HG03103 (cell line): Measurements from ENCODE around the gene STK10.

ENCODE experiments used
- ATAC-seq: cut with Tn5 transposase; IDR thresholded peaks from one replicate; pipeline ENCODE4 v1.9.1; 2021; ENCODE audit warnings: low read depth; ENCODE audit not compliant: unreplicated experiment

The STK10 gene

DNA sequence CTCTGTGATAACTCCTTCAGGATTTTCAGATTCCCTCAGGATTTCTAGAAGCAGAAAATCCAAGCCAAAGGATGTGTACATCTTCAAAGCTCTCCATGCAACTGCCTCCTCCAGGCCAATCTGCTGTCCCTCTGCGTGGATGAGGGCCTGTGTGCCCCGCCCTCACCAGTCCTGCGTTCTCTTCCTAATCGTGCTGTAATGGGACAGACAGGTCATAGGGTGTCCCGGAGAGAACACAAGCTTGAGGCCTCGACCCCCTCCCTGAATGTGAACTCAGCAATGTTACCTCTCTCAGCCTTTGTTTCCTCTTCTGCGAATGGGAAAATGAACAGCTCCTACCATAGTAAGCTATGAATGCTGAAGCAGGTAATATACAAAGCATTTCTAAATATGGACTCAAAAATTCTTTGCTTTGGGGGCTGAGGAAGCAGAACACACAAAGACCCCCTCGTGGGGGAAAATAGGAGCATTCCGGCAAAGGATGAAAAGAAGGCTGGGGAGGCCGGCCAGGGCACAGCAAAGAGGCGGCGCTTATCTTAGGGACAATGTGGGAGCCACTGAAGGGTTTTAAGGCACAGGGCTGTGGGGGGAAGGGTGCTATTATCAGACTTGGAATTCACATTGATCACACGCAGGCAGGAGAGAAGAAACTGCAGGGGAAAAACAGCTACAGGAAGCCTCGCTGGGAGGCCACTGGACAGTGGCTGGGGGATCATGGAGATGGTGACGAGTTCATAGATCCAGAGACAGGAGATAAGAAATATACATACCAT lies 124.4 kb downstream of the STK10 start:
- no peak for ATAC-seq

DNA sequence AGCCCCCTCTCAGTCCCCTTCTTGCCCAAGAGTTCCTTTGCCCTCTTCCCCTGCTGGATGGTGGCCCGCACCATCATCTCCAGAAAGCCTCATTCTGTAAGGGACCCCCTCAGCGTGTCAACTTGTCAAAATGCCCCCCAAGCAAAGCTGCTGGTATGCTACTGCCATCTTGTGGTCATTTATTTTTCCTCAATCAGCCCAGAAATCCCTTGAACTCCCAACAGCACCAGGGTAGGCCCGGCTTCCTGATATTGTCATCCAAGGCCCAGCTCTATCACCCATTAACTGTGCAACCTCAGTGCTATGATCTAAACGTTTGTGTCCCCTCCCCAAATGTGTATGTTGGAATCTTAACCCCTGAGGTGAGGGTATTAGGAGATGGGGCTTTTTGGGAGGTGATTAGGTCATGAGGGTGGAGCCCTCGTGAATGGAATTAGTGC lies 128.3 kb downstream of the STK10 start:
- no peak for ATAC-seq

DNA sequence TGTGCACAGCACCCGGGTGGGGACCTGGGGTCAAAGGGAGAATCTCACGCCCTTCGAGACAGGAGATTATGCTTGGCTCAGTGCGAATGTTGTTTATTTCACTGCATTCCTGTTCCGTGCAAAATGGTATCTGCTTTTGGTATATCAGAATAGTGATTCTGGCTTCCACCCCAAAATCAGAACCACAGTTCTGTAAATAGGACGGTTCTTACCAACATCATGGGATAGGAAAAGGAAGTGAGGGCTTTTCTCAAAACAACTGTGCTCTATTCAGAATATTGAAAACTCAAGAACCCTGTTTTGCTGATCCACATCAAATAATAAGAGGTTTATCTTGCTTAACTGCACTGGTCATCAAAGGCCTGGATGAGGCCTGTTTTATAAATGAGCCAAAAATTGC lies 129.9 kb downstream of the STK10 start:
- ATAC-seq, result no peak

GRCh38 chr5:172055996-172056395 lies 132.0 kb downstream of the STK10 start:
- ATAC-seq, result no peak

DNA sequence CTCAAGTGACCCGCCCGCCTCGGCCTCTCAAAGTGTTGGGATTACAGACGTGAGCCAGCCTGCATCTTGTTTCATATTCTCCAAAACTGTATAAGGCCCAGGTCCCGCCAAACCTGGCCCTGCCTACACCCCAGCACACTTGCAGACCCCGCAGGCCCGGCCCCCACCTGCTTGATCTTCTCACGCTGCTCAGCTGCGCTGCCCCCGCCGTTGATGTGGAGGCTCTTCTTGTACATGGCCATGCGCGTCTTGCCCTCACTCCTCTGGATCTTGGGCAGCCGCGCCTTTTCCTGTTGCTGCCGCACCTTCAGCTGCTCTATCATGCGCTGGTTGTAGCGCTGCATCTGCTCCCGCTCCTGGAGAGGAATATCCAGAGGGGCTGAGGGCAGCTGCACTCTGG lies 132.6 kb downstream of the STK10 start:
- no peak for ATAC-seq

GRCh38 chr5:172054611-172055153 lies 133.3 kb downstream of the STK10 start:
- ATAC-seq, result no peak

GRCh38 chr5:172052450-172053236 lies 135.4 kb downstream of the STK10 start:
- no peak for ATAC-seq

DNA sequence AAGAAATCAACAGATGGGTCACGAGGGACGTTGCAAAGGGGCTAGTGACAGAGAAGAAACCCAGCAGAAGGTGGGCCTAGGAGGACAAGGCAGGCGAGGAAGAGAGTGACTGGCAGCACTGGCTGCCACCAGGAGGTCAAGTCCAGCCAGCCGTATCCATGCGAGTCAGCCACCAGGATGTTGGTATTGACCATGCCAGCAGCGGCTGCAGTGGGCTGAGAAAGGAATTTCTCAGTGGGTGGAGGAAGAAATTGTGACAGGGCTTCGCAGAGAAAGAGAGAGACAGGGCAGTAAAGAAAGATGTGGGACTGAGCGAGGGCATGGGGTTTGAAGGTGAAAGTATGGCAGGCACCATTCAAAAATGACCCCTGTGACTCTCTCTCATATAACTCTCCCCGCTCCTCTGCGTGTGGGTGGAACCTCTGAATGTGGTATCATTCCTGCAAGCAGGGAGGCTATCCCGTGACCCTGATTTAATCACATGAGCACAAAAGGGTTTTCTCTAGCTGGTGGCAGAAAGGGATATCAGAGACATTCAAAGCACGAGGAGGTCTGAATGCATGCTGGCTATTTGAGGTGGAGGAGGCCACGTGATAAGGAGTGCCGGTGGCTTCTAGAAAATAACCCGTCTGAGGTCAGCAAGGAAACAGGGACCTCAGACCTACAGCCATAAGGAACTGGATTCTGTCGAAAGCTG lies 136.2 kb downstream of the STK10 start:
- ATAC-seq, result no peak

DNA sequence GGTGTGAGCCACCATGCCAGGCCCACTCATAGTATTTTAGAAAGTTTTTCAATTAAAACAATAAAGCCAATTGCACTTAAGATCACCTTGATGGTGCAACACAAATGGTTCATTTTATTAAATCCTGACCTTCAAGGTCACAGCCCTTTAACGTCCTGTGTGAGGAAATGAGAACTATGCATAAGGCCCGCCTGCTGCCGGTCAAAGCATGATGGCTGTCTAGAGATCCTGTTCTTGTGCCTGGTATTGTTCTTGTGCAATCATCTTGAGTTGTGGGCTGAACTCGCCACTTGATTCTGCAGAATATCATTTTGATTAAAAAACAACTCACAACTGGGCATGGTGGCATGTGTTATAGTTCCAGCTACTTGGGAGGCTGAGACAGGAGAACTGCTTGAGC lies 137.9 kb downstream of the STK10 start:
- no peak for ATAC-seq

DNA sequence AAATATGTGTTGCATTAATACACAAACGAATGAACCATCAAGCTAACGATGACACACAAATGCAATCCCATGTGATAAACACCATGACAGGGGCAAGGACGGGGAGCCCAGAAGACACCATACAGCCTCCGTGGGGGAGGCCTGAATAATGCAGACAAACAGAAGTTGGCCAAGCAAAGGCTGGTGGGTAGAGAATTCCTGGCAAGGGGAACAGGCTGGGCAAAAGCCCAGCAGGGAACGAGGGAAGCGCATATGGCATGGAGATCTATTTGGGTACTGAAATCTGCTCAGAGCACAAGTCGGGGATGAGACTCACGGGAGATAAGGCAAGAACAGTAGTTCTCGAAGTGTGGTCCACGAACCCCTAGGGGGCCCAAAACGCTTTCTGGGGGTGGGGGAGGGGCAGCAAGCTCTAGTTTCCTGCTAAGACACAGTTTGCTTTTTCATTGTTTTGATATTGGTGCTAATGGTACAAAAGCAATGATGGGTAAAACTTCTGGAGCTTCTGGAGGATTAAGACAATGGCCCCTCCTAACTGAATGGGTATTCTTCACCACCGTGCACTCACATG lies 138.7 kb downstream of the STK10 start:
- ATAC-seq, result no peak

DNA sequence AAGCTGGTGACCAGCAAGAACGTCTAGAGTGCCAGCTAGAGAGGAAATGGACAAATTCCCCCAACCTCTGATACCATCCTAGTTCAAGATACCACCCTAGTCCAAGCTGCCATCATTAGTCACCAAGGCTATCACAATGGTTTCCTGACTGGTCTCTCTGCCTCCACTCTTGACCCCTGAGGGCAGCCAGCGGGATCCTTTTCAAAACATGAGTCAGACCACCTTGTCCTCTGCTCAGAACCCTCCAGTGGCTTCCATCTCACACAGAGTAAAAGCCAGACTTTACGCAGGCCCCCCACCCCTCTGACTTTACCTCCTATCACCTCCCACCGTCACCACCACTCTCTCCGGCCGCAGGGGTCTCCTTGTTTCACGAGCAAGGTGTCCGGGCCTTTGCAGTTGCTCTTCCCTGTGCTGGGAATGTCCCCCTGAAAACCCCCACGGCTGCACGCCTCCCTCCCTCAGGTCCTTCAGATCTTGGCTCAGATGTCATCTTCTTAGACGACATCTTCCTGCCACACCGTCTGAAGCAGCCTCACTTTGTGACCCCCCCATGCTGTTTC lies 139.4 kb downstream of the STK10 start:
- no peak for ATAC-seq

- ATAC-seq, result no peak
Observed at GRCh38 chr5:172048170-172048422, 139.9 kb downstream of the STK10 start.

DNA sequence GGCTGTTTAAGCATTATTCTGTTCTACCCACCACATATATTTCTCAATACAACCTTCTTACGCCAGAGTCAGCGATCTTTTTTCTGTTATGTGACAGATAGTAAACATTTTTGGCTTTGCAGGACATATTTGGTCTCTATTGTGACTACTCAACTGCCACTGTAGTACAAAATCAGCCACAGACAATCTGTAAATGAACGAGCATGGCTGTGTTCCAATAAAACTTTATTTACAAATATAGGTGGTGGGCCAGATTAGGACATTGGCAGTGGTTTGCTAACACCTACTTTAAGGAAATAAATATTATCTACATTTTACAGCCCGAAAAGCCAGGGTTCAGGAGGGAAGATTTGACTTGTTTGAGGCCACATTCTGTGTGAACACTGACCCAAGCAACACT lies 141.4 kb downstream of the STK10 start:
- no peak for ATAC-seq

DNA sequence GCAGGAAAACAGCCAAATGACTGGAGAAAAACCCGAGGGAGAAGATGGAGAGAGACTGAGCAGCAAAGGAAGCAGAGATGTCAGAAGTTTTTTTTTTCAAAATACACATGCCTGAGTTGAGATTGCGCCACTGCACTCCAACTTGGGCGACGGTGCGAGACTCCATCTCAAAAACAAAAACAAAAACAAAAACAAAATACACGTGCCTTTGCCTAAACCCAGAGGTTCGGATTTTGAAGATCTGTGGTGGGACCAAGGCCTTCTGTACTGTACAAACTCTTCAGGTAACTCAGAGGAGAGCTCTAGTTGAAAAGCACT lies 142.8 kb downstream of the STK10 start:
- ATAC-seq, result no peak

- ATAC-seq, result no peak
Observed at GRCh38 chr5:172044631-172045314, 143.3 kb downstream of the STK10 start.

DNA sequence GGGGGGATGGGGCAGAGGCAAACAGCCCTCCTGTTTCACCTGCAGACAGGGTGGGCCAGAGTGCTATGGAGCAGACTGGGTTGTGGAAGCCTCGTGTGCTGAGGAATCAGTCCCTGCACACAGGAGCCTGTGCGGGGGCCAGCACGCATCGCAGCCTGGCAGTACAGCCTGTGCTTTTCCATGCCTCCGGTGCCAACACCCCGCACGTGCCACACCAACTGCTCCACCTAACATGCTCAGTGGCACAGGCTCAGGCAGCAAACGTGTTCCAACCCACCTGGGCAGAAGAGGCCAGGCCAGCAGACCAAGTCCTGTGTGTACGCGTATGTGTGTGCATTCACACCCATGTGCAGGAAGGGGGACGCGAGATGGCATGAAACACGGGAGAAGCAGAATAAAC lies 144.2 kb downstream of the STK10 start:
- ATAC-seq, result no peak

DNA sequence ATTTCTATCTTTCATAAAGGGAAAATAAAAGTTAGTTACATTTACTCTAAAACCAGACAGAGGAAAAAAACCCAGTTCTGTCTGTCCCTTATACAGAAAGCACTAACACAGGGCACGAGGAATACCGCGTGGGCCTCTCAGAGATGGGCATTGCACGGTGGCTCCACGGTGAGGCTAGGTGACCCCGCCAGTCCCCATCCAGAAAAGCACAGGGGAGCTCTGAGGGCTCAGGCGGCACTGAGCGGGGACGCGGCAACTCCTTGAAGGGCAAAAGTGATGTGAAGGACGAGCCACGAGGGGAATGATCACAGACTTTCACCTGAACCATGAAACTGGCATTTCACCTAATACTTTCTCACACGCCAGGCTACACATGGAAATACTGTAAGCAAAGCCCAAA lies 145.8 kb downstream of the STK10 start:
- ATAC-seq, result no peak

DNA sequence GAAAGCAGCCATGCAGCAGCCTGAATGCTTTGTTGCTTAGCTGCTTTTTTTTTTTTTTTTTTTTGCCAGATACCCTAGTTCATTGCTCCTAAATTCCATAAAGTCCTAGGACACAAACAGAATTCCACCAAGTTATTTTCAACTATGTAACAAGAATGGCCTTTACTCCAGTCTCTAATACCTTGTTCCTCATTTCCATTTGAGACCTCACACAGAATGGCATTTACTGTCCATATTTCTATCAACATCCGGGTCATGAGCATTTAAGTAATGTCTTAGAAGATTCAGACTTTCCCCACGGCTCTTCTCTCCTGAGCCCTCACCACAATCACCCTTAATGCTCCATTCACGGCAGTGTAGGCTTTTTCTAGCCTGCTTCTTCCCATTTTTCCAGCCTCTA lies 149.9 kb downstream of the STK10 start:
- no peak for ATAC-seq

- peak; percentile 66 for ATAC-seq
Observed at GRCh38 chr5:172035049-172035448, 153.0 kb downstream of the STK10 start.

DNA sequence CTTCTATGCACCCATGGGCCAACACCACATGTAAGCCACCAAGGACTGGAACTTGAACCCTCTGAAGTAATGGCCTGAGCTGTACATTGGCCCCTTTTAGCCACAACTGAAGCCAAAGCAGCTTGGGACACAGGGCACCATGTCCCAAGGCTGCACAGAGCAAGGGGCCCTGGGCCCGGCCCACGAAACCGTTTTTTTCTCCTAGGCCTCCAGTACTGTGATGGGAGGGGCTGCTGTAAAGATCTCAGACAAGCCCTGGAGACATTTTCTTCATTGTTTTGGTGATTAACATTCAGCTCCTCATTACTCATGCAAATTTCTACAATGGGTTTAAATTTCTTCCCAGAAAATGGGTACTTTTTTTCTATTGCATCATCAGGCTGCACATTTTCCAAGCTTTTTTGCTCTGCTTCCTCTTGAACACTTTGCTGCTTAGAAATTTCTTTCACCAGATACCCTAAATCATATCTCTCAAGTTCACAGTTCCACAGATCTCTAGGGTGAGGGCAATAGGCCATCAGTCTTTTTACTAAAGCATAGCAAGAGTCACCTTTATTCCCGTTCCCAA lies 156.0 kb downstream of the STK10 start:
- ATAC-seq, result no peak
